GM23338 (cell line): ENCODE measurements around the gene RAD18. TPM values are rescaled to one million over a fixed set of nuclear protein-coding genes. Genes with fewer than 3 reads are reported as not detected.

ENCODE experiments used
- ATAC-seq: fragments of 200-7000 bp; cut with Tn5 transposase; 3 replicates; pipeline ENCODE4 v1.9.1; 2020
- DNase-seq: peaks from one replicate; pipeline ENCODE4 v3.0.0-alpha.2; 2015; ENCODE audit warnings: low spot score
- H2AFZ ChIP-seq: fragments of 200-600 bp; sonication (generic); 2 replicates; pipeline ENCODE4 v1.8.0; 2016; ENCODE audit warnings: antibody characterized with exemption, mild to moderate bottlenecking, moderate library complexity
- H3F3A ChIP-seq: fragments of 200-600 bp; sonication (generic); replicated peaks from 2 replicates; pipeline ENCODE4 v1.8.0; 2017; ENCODE audit warnings: antibody characterized with exemption, mixed run types, low read depth
- H3K27ac ChIP-seq: fragments of 200-600 bp; sonication (generic); 2 replicates; pipeline ENCODE4 v1.6.1; 2016; ENCODE audit warnings: low read depth
- H3K27me3 ChIP-seq: fragments of 200-600 bp; sonication (generic); 2 replicates; pipeline ENCODE4 v1.8.0; 2016; ENCODE audit warnings: mild to moderate bottlenecking, mixed run types, moderate library complexity; ENCODE audit not compliant: insufficient read depth
- H3K36me3 ChIP-seq: fragments of 200-600 bp; sonication (generic); 2 replicates; pipeline ENCODE4 v1.8.0; 2016; ENCODE audit warnings: mild to moderate bottlenecking; ENCODE audit not compliant: insufficient read depth
- H3K4me1 ChIP-seq: fragments of 200-600 bp; sonication (generic); 2 replicates; pipeline ENCODE4 v1.8.0; 2016; ENCODE audit warnings: mild to moderate bottlenecking, moderate library complexity; ENCODE audit not compliant: insufficient read depth
- H3K4me2 ChIP-seq: fragments of 200-600 bp; sonication (generic); 2 replicates; pipeline ENCODE4 v1.7.1; 2017; ENCODE audit warnings: mixed run types
- H3K4me3 ChIP-seq: fragments of 200-600 bp; sonication (generic); 2 replicates; pipeline ENCODE4 v1.6.1; 2016; ENCODE audit warnings: mixed run types
- H3K79me2 ChIP-seq: fragments of 200-600 bp; sonication (generic); replicated peaks from 2 replicates; pipeline ENCODE4 v1.8.0; 2017; ENCODE audit warnings: mild to moderate bottlenecking; ENCODE audit not compliant: insufficient read depth
- H3K9me2 ChIP-seq: fragments of 200-600 bp; sonication (generic); 2 replicates; pipeline ENCODE4 v1.8.0; 2017; ENCODE audit not compliant: insufficient read depth
- H4K20me1 ChIP-seq: fragments of 200-600 bp; sonication (generic); replicated peaks from 2 replicates; pipeline ENCODE4 v1.8.0; 2017; ENCODE audit warnings: mild to moderate bottlenecking; ENCODE audit not compliant: insufficient read depth
- H3K27ac Mint-ChIP-seq: 2 replicates; pipeline ENCODE4 v1.8.0; 2020; ENCODE audit warnings: inconsistent platforms, mild to moderate bottlenecking, moderate library complexity, mixed read lengths
- H3K27me3 Mint-ChIP-seq: 3 replicates; pipeline ENCODE4 v1.8.0; 2022; ENCODE audit warnings: low read depth, mild to moderate bottlenecking, moderate library complexity, mixed read lengths, inconsistent platforms; ENCODE audit not compliant: insufficient read depth, poor library complexity
- H3K36me3 Mint-ChIP-seq: 3 replicates; pipeline ENCODE4 v1.8.0; 2021; ENCODE audit warnings: low read depth, mild to moderate bottlenecking, inconsistent platforms, moderate library complexity, mixed read lengths
- H3K4me1 Mint-ChIP-seq: 3 replicates; pipeline ENCODE4 v1.8.0; 2020; ENCODE audit warnings: mild to moderate bottlenecking, inconsistent platforms, mixed read lengths
- H3K4me3 Mint-ChIP-seq: 3 replicates; pipeline ENCODE4 v1.8.0; 2021; ENCODE audit warnings: moderate library complexity, mild to moderate bottlenecking, inconsistent platforms, mixed read lengths
- H3K9me3 Mint-ChIP-seq: 3 replicates; pipeline ENCODE4 v1.8.0; 2020; ENCODE audit warnings: moderate library complexity, mild to moderate bottlenecking, inconsistent platforms, mixed read lengths
- CREB1 ChIP-seq: fragments of 250-450 bp; sonication (Bioruptor Pico); IDR thresholded peaks from 2 replicates; pipeline ENCODE4 v1.5.0; 2020; ENCODE audit warnings: low read depth, mild to moderate bottlenecking, moderate library complexity
- CTCF ChIP-seq, 2 experiments: fragments of 200-600 bp in 1 of 2; sonication (generic) in 1 of 2; conservative IDR thresholded peaks; 2 replicates each; pipeline versions ENCODE4 v1.5.1 to v1.6.1; 2016 to 2017; ENCODE audit warnings: antibody characterized with exemption in 2 of 2, low read depth in 2 of 2, mild to moderate bottlenecking in 2 of 2, moderate library complexity in 1 of 2
- ETS1 ChIP-seq: IDR thresholded peaks from 2 replicates; pipeline ENCODE4 v1.6.1; 2016; ENCODE audit warnings: antibody characterized with exemption
- EZH2 ChIP-seq: fragments of 200-600 bp; sonication (generic); IDR thresholded peaks from one replicate; pipeline ENCODE4 v1.8.0; 2017; ENCODE audit warnings: antibody characterized with exemption, mild to moderate bottlenecking, low read depth; ENCODE audit not compliant: unreplicated experiment
- EZH2phosphoT487 ChIP-seq: fragments of 200-600 bp; sonication (generic); IDR thresholded peaks from one replicate; pipeline ENCODE4 v1.8.1; 2018; ENCODE audit warnings: antibody characterized with exemption; ENCODE audit not compliant: unreplicated experiment
- REST ChIP-seq: IDR thresholded peaks from one replicate; pipeline ENCODE4 v1.6.1; 2018; ENCODE audit warnings: antibody characterized with exemption; ENCODE audit not compliant: unreplicated experiment
- STAT1 ChIP-seq: IDR thresholded peaks from one replicate; pipeline ENCODE4 v1.6.1; 2016; ENCODE audit warnings: antibody characterized with exemption; ENCODE audit not compliant: unreplicated experiment
- ZNF114 ChIP-seq: fragments of 250-450 bp; sonication (Bioruptor Pico); IDR thresholded peaks from 2 replicates; pipeline ENCODE4 v1.5.0; 2020; ENCODE audit warnings: mild to moderate bottlenecking, moderate library complexity
- polyA plus RNA-seq: library from polyadenylated mRNA; unstranded; fragments of >200 nt; fragmentation: Nextera tagmentation; extraction: Ambion mirVana; gene quantifications from 2 replicates; pipeline ENCODE4 v1.2.1, GENCODE V29; 2016
- total RNA-seq: library from RNA; depleted of rRNA; stranded (reverse); fragments of >200 nt; shearing (Covaris generic); gene quantifications from 2 replicates; pipeline ENCODE4 v1.2.3, GENCODE V29; 2014

The RAD18 gene
- total and polyA plus RNA-seq, 2 experiments from 2014 or later, result 25.4 to 40.1 TPM

GRCh38 chr3:8887435-8888300 is 75.6 kb downstream of the RAD18 start:
- Mint-ChIP-seq H3K4me3 (no peak overlapping the region), H3K27ac (peak overlapping the region; percentile 28; the same call in 1 of the 2 replicates), H3K4me1 (peaks cover 2% of the 10 kb centered on the region; the same call in 2 of the 3 replicates), H3K27me3 (peaks cover 2% of the 10 kb centered on the region), H3K36me3 (peaks cover 25% of the 10 kb centered on the region), H3K9me3 (no peaks in the 10 kb centered on the region; the same call in 2 of the 3 replicates)
- Histone ChIP-seq H3K79me2 (no peaks in the 10 kb centered on the region), H2AFZ (no peak overlapping the region), H3K27ac (no peak overlapping the region), H3K27me3 (no peaks in the 10 kb centered on the region), H3K9me2 (no peaks in the 10 kb centered on the region), H3K4me3 (no peak overlapping the region), H4K20me1 (peaks cover 6% of the 10 kb centered on the region; the same call in 1 of the 2 replicates), H3K4me2 (no peak overlapping the region), H3K36me3 (peaks cover 10% of the 10 kb centered on the region; the same call in 1 of the 2 replicates), H3K4me1 (0 out of 2 replicates have a peak, but pooled peaks cover 8% of the 10 kb centered on the region), H3F3A (no peaks in the 10 kb centered on the region)
- no peak for TF ChIP-seq CTCF (conservative IDR thresholded peaks at IDR 0.05; ENCODE audit: low read depth in 2 of 2)
- TF ChIP-seq EZH2phosphoT487, result no peak
- no peak for TF ChIP-seq REST
- TF ChIP-seq STAT1, result no peak
- TF ChIP-seq EZH2, result no peak
- no peak for TF ChIP-seq ETS1
- DNase-seq, result no peak
- ATAC-seq, result peak; percentile 67

GRCh38 chr3:8886546-8886945 is 76.7 kb downstream of the RAD18 start:
- H3K4me2 ChIP-seq, result no peak overlapping the region
- H3K9me2 ChIP-seq, result no peaks in the 10 kb centered on the region
- 0 out of 2 replicates have a peak, but pooled peaks cover 17% of the 10 kb centered on the region for H3K4me1 ChIP-seq
- Mint-ChIP-seq H3K4me1 (peaks cover 13% of the 10 kb centered on the region), H3K27ac (no peak overlapping the region), H3K9me3 (no peaks in the 10 kb centered on the region; the same call in 2 of the 3 replicates), H3K27me3 (peaks cover 2% of the 10 kb centered on the region), H3K4me3 (no peak overlapping the region), H3K36me3 (peaks cover 31% of the 10 kb centered on the region)
- ATAC-seq (no peak), DNase-seq (no peak)
- H2AFZ ChIP-seq, result no peak overlapping the region
- no peak overlapping the region for H3K27ac ChIP-seq
- no peak overlapping the region for H3K4me3 ChIP-seq
- H3K36me3 ChIP-seq, result peaks cover 10% of the 10 kb centered on the region; the same call in 1 of the 2 replicates
- H4K20me1 ChIP-seq, result peaks cover 6% of the 10 kb centered on the region; the same call in 1 of the 2 replicates
- no peaks in the 10 kb centered on the region for H3K27me3 ChIP-seq
- no peaks in the 10 kb centered on the region for H3F3A ChIP-seq
- H3K79me2 ChIP-seq, result no peaks in the 10 kb centered on the region
- TF ChIP-seq ZNF114 (no peak), CREB1 (CRISPR knock-in tag) (no peak), CTCF (conservative IDR thresholded peaks at IDR 0.05; ENCODE audit: low read depth in 2 of 2) (no peak)
